A673 (cell line): ENCODE results near the gene DACT2.

Experiments
- EZH2 ChIP-seq: fragments of 200-600 bp; sonication (generic); IDR thresholded peaks from 2 replicates; pipeline ENCODE4 v1.6.1; 2017; ENCODE audit warnings: borderline replicate concordance, low read depth, mild to moderate bottlenecking, mixed read lengths, antibody characterized with exemption, low read length; ENCODE audit not compliant: poor library complexity, severe bottlenecking
- TF ChIP-seq, protein P1 (sequence below): fragments of 300-800, 200-600 bp; sonication (generic); conservative IDR thresholded peaks from 2 replicates; pipeline ENCODE4 v1.5.1; 2017; ENCODE audit warnings: low read depth, mild to moderate bottlenecking, antibody characterized with exemption, low read length, moderate library complexity, mixed read lengths

DNA sequence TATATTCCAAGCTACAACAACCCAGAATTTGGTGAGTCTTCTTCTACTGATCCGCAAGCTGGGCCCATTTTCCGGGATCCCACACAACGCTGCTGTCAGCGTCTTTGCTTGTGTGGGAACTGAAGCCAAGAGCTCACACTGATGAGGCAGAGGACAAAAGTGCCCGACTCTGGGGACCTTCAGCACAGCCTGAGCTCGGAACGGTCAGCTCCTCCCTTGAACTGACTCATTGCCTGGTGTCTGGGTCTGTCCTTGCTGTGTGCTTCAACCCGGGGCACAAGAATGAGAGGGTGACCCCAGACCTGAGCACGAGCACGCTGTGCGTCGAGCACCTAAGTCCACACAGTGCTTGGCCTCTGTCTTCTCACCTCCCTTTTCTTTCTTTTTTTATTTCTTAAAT is 33.5 kb downstream of the DACT2 start:
- TF ChIP-seq, protein P1, sequence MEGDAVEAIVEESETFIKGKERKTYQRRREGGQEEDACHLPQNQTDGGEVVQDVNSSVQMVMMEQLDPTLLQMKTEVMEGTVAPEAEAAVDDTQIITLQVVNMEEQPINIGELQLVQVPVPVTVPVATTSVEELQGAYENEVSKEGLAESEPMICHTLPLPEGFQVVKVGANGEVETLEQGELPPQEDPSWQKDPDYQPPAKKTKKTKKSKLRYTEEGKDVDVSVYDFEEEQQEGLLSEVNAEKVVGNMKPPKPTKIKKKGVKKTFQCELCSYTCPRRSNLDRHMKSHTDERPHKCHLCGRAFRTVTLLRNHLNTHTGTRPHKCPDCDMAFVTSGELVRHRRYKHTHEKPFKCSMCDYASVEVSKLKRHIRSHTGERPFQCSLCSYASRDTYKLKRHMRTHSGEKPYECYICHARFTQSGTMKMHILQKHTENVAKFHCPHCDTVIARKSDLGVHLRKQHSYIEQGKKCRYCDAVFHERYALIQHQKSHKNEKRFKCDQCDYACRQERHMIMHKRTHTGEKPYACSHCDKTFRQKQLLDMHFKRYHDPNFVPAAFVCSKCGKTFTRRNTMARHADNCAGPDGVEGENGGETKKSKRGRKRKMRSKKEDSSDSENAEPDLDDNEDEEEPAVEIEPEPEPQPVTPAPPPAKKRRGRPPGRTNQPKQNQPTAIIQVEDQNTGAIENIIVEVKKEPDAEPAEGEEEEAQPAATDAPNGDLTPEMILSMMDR = no peak
- TF ChIP-seq EZH2 = no peak
